Astrocyte (in vitro differentiated cells and primary cell): ENCODE measurements around the gene TAS2R50. TPM values are rescaled to one million over a fixed set of nuclear protein-coding genes. Genes with fewer than 3 reads are reported as not detected.

Experiments used
- DNase-seq: peaks from one replicate; pipeline ENCODE4 v3.0.0-alpha.2; 2010; ENCODE audit warnings: low read depth
- FAIRE-seq: peaks from 2 replicates; lab custom pipeline; 2011; peaks lifted over from hg19 to GRCh38; lab: Jason Lieb, UNC
- H2AFZ ChIP-seq: 2 replicates; pipeline ENCODE4 v1.6.0; 2012; ENCODE audit warnings: low read depth, low read length, inconsistent platforms
- H3K27ac ChIP-seq: 2 replicates; pipeline ENCODE4 v1.5.1; 2011; ENCODE audit warnings: low read depth, low read length, inconsistent platforms
- H3K27me3 ChIP-seq: 2 replicates; pipeline ENCODE4 v1.6.0; 2011; ENCODE audit warnings: low read length, inconsistent platforms; ENCODE audit not compliant: insufficient read depth
- H3K36me3 ChIP-seq: 2 replicates; pipeline ENCODE4 v1.5.1; 2011; ENCODE audit warnings: low read length, inconsistent platforms; ENCODE audit not compliant: insufficient read depth
- H3K4me1 ChIP-seq: 2 replicates; pipeline ENCODE4 v1.5.1; 2011; ENCODE audit warnings: low read length, inconsistent platforms; ENCODE audit not compliant: insufficient read depth
- H3K4me2 ChIP-seq: 2 replicates; pipeline ENCODE4 v1.6.0; 2012; ENCODE audit warnings: low read length, inconsistent platforms
- H3K4me3 ChIP-seq: 2 replicates; pipeline ENCODE4 v1.5.1; 2011; ENCODE audit warnings: low read depth, mild to moderate bottlenecking, low read length, inconsistent platforms; ENCODE audit not compliant: insufficient read depth
- H3K79me2 ChIP-seq: 2 replicates; pipeline ENCODE4 v1.6.0; 2012; ENCODE audit warnings: mild to moderate bottlenecking, low read length, inconsistent platforms; ENCODE audit not compliant: insufficient read depth
- H3K9ac ChIP-seq: 2 replicates; pipeline ENCODE4 v1.6.0; 2012; ENCODE audit warnings: mild to moderate bottlenecking, low read length, inconsistent platforms
- H3K9me3 ChIP-seq: 2 replicates; pipeline ENCODE4 v1.5.1; 2012; ENCODE audit warnings: low read depth, mild to moderate bottlenecking, low read length, inconsistent platforms; ENCODE audit not compliant: insufficient read depth
- H4K20me1 ChIP-seq: 2 replicates; pipeline ENCODE4 v1.6.0; 2012; ENCODE audit warnings: low read length, inconsistent platforms; ENCODE audit not compliant: insufficient read depth
- H3K27ac Mint-ChIP-seq: one replicate; pipeline ENCODE4 v1.8.0; 2021; ENCODE audit warnings: mild to moderate bottlenecking, mixed read lengths; ENCODE audit not compliant: unreplicated experiment
- H3K27me3 Mint-ChIP-seq: one replicate; pipeline ENCODE4 v1.8.0; 2021; ENCODE audit warnings: low read depth, mixed read lengths; ENCODE audit not compliant: unreplicated experiment
- H3K36me3 Mint-ChIP-seq: one replicate; pipeline ENCODE4 v1.8.0; 2021; ENCODE audit warnings: low read depth, mixed read lengths; ENCODE audit not compliant: unreplicated experiment
- H3K4me1 Mint-ChIP-seq: one replicate; pipeline ENCODE4 v1.8.0; 2021; ENCODE audit warnings: low read depth, mixed read lengths; ENCODE audit not compliant: unreplicated experiment
- H3K4me3 Mint-ChIP-seq: one replicate; pipeline ENCODE4 v1.8.0; 2021; ENCODE audit warnings: mild to moderate bottlenecking, moderate library complexity, mixed read lengths; ENCODE audit not compliant: unreplicated experiment
- H3K9me3 Mint-ChIP-seq: one replicate; pipeline ENCODE4 v1.8.0; 2021; ENCODE audit warnings: mild to moderate bottlenecking, mixed read lengths; ENCODE audit not compliant: unreplicated experiment
- EZH2 ChIP-seq: IDR thresholded peaks from 2 replicates; pipeline ENCODE4 v1.6.1; 2012; ENCODE audit warnings: mild to moderate bottlenecking, low read length, inconsistent platforms; ENCODE audit not compliant: insufficient read depth
- total RNA-seq: library from RNA; stranded (reverse); gene quantifications from 2 replicates; pipeline ENCODE4 v1.2.1, GENCODE V29; 2021
- TF ChIP-seq, protein P1 (sequence below): IDR thresholded peaks from 2 replicates; pipeline ENCODE4 v1.5.1; 2011; ENCODE audit warnings: low read depth, mild to moderate bottlenecking, inconsistent platforms, low read length, moderate library complexity; ENCODE audit not compliant: insufficient read depth

TAS2R50 gene
- total RNA-seq, 1 donor from 2014 or later, result 1.2 TPM

DNA sequence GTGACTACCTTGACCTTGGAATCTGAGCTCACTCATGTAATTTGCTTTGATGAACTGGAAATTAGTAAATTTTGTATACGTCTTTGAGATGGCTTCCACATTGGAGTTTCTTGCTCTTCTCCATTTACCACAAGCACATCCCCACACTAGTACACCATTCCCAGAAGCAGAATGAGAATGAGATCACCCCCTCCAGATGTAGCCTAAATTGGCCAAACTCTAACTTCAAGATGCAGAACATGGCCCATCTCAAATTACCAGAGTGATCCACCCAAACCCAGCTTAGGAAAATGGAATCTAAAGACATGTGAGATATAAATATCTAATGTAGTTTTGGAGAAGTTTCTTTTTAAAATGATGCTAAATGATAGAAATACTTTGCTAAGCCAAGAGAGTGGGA lies 20.9 kb upstream of the TAS2R50 start:
- Histone ChIP-seq H3K4me1 (no peaks in the 10 kb centered on the region), H3K9me3 (no peaks in the 10 kb centered on the region), H2AFZ (no peak overlapping the region), H3K79me2 (no peaks in the 10 kb centered on the region), H3K4me2 (no peak overlapping the region), H3K27ac (no peak overlapping the region), H4K20me1 (no peaks in the 10 kb centered on the region), H3K27me3 (no peaks in the 10 kb centered on the region), H3K9ac (no peak overlapping the region), H3K36me3 (peaks cover 3% of the 10 kb centered on the region), H3K4me3 (no peak overlapping the region)
- DNase-seq, result no peak
- no peaks in the 10 kb centered on the region for H3K27me3 Mint-ChIP-seq
- no peak overlapping the region for H3K4me3 Mint-ChIP-seq
- no peak for TF ChIP-seq EZH2
- TF ChIP-seq, protein P1, sequence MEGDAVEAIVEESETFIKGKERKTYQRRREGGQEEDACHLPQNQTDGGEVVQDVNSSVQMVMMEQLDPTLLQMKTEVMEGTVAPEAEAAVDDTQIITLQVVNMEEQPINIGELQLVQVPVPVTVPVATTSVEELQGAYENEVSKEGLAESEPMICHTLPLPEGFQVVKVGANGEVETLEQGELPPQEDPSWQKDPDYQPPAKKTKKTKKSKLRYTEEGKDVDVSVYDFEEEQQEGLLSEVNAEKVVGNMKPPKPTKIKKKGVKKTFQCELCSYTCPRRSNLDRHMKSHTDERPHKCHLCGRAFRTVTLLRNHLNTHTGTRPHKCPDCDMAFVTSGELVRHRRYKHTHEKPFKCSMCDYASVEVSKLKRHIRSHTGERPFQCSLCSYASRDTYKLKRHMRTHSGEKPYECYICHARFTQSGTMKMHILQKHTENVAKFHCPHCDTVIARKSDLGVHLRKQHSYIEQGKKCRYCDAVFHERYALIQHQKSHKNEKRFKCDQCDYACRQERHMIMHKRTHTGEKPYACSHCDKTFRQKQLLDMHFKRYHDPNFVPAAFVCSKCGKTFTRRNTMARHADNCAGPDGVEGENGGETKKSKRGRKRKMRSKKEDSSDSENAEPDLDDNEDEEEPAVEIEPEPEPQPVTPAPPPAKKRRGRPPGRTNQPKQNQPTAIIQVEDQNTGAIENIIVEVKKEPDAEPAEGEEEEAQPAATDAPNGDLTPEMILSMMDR, result no peak
- no peak for FAIRE-seq
- no peaks in the 10 kb centered on the region for H3K9me3 Mint-ChIP-seq
- no peak overlapping the region for H3K27ac Mint-ChIP-seq
- no peaks in the 10 kb centered on the region for H3K36me3 Mint-ChIP-seq
- no peaks in the 10 kb centered on the region for H3K4me1 Mint-ChIP-seq

DNA sequence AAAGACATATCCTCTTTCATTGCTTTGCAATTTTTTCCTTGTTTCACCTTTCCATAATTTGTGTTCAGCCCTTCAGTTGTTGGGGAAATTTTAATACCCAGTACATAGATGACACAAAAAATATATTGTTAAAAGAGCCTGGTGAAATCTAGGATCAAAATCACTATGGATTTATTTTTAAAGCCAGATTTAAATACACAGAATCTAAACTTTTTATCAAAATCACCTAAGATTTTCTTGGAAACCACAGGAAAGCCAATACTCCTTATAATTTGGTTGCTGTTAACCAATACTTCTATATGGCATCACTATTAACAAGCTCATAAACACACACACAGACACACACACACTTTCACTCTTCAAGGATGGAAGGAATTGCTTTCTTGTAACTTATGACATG lies 11.5 kb upstream of the TAS2R50 start, which contains the start of gene TAS2R20:
TSS of gene TAS2R20 (minus strand) at position 101 of the 400 bp plus-strand sequence. CDS start 429 bp downstream, outside the sequence.
- H3K27me3 ChIP-seq, result no peaks in the 10 kb centered on the region
- no peaks in the 10 kb centered on the region for H3K9me3 ChIP-seq
- Mint-ChIP-seq H3K4me3 (no peak within 1 kb of the TSS), H3K9me3 (no peaks in the 10 kb centered on the region), H3K36me3 (no peaks in the 10 kb centered on the region), H3K27ac (no peak within 1 kb of the TSS), H3K27me3 (no peaks in the 10 kb centered on the region), H3K4me1 (no peaks in the 10 kb centered on the region)
- no peak within 1 kb of the TSS for H3K4me3 ChIP-seq
- H3K4me2 ChIP-seq, result no peak within 1 kb of the TSS
- DNase-seq (no peak), FAIRE-seq (no peak)
- H3K36me3 ChIP-seq, result no peaks in the 10 kb centered on the region
- TF ChIP-seq EZH2, result no peak
- TF ChIP-seq, protein P1, result no peak
- H3K9ac ChIP-seq, result no peak within 1 kb of the TSS
- peaks cover 7% of the 10 kb centered on the region for H4K20me1 ChIP-seq
- H3K79me2 ChIP-seq, result no peaks in the 10 kb centered on the region
- no peaks in the 10 kb centered on the region for H3K4me1 ChIP-seq
- H2AFZ ChIP-seq, result no peak within 1 kb of the TSS
- H3K27ac ChIP-seq, result no peak within 1 kb of the TSS

GRCh38 chr12:10994307-10994706 lies 7.6 kb upstream of the TAS2R50 start:
- TF ChIP-seq, protein P1, result no peak
- TF ChIP-seq EZH2, result no peak
- Mint-ChIP-seq H3K4me1 (no peaks in the 10 kb centered on the region), H3K27ac (no peak overlapping the region), H3K27me3 (no peaks in the 10 kb centered on the region), H3K4me3 (no peak overlapping the region), H3K36me3 (no peaks in the 10 kb centered on the region), H3K9me3 (peaks cover 2% of the 10 kb centered on the region)
- Histone ChIP-seq H3K79me2 (no peaks in the 10 kb centered on the region), H3K4me3 (no peak overlapping the region), H3K27me3 (no peaks in the 10 kb centered on the region), H3K9ac (no peak overlapping the region), H3K4me1 (no peaks in the 10 kb centered on the region), H3K4me2 (no peak overlapping the region), H3K9me3 (no peaks in the 10 kb centered on the region), H4K20me1 (peaks cover 7% of the 10 kb centered on the region), H3K36me3 (no peaks in the 10 kb centered on the region), H2AFZ (no peak overlapping the region), H3K27ac (no peak overlapping the region)
- FAIRE-seq (no peak), DNase-seq (no peak)
